Transverse colon (tissue), 4 donors: Measurements from ENCODE around the gene LETM1. TPM values are rescaled to one million over a fixed set of nuclear protein-coding genes. Genes with fewer than 3 reads are reported as not detected.

Source experiments
- DNase-seq: peaks from one replicate; pipeline ENCODE4 v3.0.0-alpha.2; 2019
- H3K27ac ChIP-seq, 4 donors: fragments of 200-600 bp; sonication (generic); 2 replicates each; pipeline ENCODE4 v1.5.1; 2016 to 2018; ENCODE audit warnings: inconsistent platforms in 4 of 4
- H3K27me3 ChIP-seq: fragments of 200-600 bp; sonication (generic); 2 replicates; pipeline ENCODE4 v1.5.1; 2017; ENCODE audit warnings: inconsistent platforms
- H3K36me3 ChIP-seq, 4 donors: fragments of 200-600 bp; sonication (generic); 2 replicates each; pipeline ENCODE4 v1.5.1; 2017 to 2019; ENCODE audit warnings: inconsistent platforms in 4 of 4
- H3K4me1 ChIP-seq, 4 donors: fragments of 200-600 bp; sonication (generic); 2 replicates each; pipeline ENCODE4 v1.5.1; 2017 to 2020; ENCODE audit warnings: inconsistent platforms in 4 of 4
- H3K4me3 ChIP-seq, 4 donors: fragments of 200-600 bp; sonication (generic); 1 replicate in 1 of 4; 2 replicates in 3 of 4; pipeline versions ENCODE4 v1.5.1 to v1.6.1; 2017 to 2019; ENCODE audit warnings: inconsistent platforms in 4 of 4
- H3K9me3 ChIP-seq, 2 donors: fragments of 200-600 bp; sonication (generic); 2 replicates each; pipeline ENCODE4 v1.5.1; 2017 to 2019; ENCODE audit warnings: inconsistent platforms in 2 of 2
- CTCF ChIP-seq, 5 experiments: fragments of 200-600 bp in 3 of 5; fragments of 450-650 bp in 2 of 5; sonication (generic) in 3 of 5; IDR thresholded peaks; 1 replicate in 2 of 5; 2 replicates in 3 of 5; pipeline ENCODE4 v1.5.1; 2016 to 2017; ENCODE audit warnings: antibody characterized with exemption in 5 of 5, inconsistent platforms in 3 of 5, mild to moderate bottlenecking in 2 of 5, moderate library complexity in 1 of 5
- EP300 ChIP-seq: sonication (generic); formaldehyde crosslinking; IDR thresholded peaks from one replicate; pipeline ENCODE4 v1.6.1; 2017; ENCODE audit warnings: antibody characterized with exemption, low read depth
- POLR2A ChIP-seq: fragments of 450-650 bp; IDR thresholded peaks from one replicate; pipeline ENCODE4 v1.6.1; 2016; ENCODE audit warnings: antibody characterized with exemption, mild to moderate bottlenecking, moderate library complexity
- POLR2AphosphoS5 ChIP-seq, 3 donors: sonication (generic); formaldehyde crosslinking; IDR thresholded peaks; one replicate each; pipeline ENCODE4 v1.6.1; 2016; ENCODE audit warnings: antibody characterized with exemption in 3 of 3
- WGBS, 2 donors: methylation state at CpG; one replicate each; pipeline ENCODE4 v1.1.5; 2018; ENCODE audit warnings: low coverage in 1 of 2; 5-methylcytosine and 5-hydroxymethylcytosine counted together
- in situ Hi-C, 4 donors: fragments of 200-750 bp; cut with MboI; loops; one replicate each; pipeline versions ENCODE4 v1.15.0 to v1.15.1; 2017; ENCODE audit warnings: low sequenced_read_pairs in 3 of 4, low pct_ligation_motif_present in 1 of 4, low pct_unique_long_range_greater_than_20kb in 1 of 4
- intact Hi-C: fragments of 100-400 bp; cut with DNase I; formaldehyde crosslinking; loops from one replicate; pipeline ENCODE4 v1.15.1; 2023; ENCODE audit warnings: low total_unique reads
- total RNA-seq, 4 donors: library from RNA; depleted of rRNA; stranded (reverse); fragments of >200 nt; gene quantifications; one replicate each; pipeline ENCODE4 v1.1.0, GENCODE V29; 2016

Gene LETM1
- total RNA-seq, 4 donors from 2014 or later, result 173 to 469 (median 243) TPM

GRCh38 chr4:1813915-1814314 is 42.0 kb downstream of the LETM1 start:
- no peak for TF ChIP-seq CTCF (IDR thresholded peaks at IDR 0.05)
- TF ChIP-seq POLR2AphosphoS5 (IDR thresholded peaks at IDR 0.05), result no peak
- no peak for TF ChIP-seq POLR2A
- no peak for TF ChIP-seq EP300
- peaks cover 0 to 3% (median under 1%) of the 10 kb centered on the region in 4 donors for H3K4me1 ChIP-seq
- in situ Hi-C loops, result loop anchor here in 2 of 4 donors (10.0 to 25.0 kb wide), 3 partner anchors 59 to 373 kb away; no protein-coding TSS in a partner anchor
- intact Hi-C loops, result loop anchor here (5.0 kb wide), 1 partner anchor 67 kb away; no protein-coding TSS in a partner anchor
- H3K27ac ChIP-seq, result no peak overlapping the region
- H3K27me3 ChIP-seq, result no peaks in the 10 kb centered on the region
- DNase-seq, result no peak
- H3K4me3 ChIP-seq, result no peak overlapping the region
- H3K36me3 ChIP-seq, result peaks cover 0 to 39% (median 20%) of the 10 kb centered on the region in 4 donors
- H3K9me3 ChIP-seq, result no peaks in the 10 kb centered on the region
- 62% methylated on average over 9 of the region's 9 CpGs; no CpG with 5 or more reads in 1 of the 2 donors for WGBS, 2 donors

GRCh38 chr4:1813231-1813630 is 42.7 kb downstream of the LETM1 start:
- TF ChIP-seq EP300 (no peak), POLR2A (no peak), POLR2AphosphoS5 (IDR thresholded peaks at IDR 0.05) (no peak), CTCF (IDR thresholded peaks at IDR 0.05) (no peak)
- Histone ChIP-seq H3K9me3 (no peaks in the 10 kb centered on the region), H3K4me3 (no peak overlapping the region), H3K27me3 (no peaks in the 10 kb centered on the region), H3K36me3 (peaks cover 0 to 39% (median 17%) of the 10 kb centered on the region in 4 donors), H3K27ac (no peak overlapping the region), H3K4me1 (peaks cover 0 to 10% (median 5%) of the 10 kb centered on the region in 4 donors)
- no peak for DNase-seq
- intact Hi-C loops, result loop anchor here (5.0 kb wide), 1 partner anchor 66 kb away; no protein-coding TSS in a partner anchor
- in situ Hi-C loops, result loop anchor here in 2 of 4 donors (10.0 to 25.0 kb wide), 3 partner anchors 58 to 374 kb away; no protein-coding TSS in a partner anchor
- 79% methylated on average over 9 of the region's 9 CpGs; no CpG with 5 or more reads in 1 of the 2 donors for WGBS, 2 donors

DNA sequence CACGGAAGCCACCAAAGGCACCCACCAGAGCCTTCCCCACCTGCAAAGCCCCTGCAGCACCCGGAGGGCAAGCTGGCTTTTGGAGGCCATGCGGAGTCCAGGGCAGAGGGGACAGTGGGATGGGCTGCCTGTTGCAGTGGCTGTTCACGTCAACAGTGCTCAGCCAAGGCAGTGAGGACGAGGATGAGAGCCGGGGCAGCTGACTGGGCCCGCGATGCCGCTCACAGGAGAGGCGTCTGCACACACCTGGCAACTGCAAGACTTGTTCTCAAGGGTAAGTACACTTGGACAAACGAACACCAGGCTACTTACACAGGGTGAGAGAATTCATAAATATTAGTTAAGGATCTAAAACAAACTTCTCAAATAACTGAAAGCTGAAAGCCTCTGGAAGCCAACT is 43.2 kb downstream of the LETM1 start:
- intact Hi-C loops, result loop anchor here (5.0 kb wide), 1 partner anchor 65 kb away; no protein-coding TSS in a partner anchor
- no peak for DNase-seq
- Histone ChIP-seq H3K27me3 (no peaks in the 10 kb centered on the region), H3K36me3 (peaks cover 0 to 37% (median 14%) of the 10 kb centered on the region in 4 donors), H3K27ac (no peak overlapping the region), H3K9me3 (no peaks in the 10 kb centered on the region), H3K4me3 (no peak overlapping the region), H3K4me1 (peaks cover 0 to 15% (median 7%) of the 10 kb centered on the region in 4 donors)
- WGBS, 2 donors, result 78 to 88% methylated on average over 10 to 11 of the region's 11 CpGs
- in situ Hi-C loops, result loop anchor here in 2 of 4 donors (10.0 to 25.0 kb wide), 3 partner anchors 58 to 375 kb away; no protein-coding TSS in a partner anchor
- TF ChIP-seq CTCF (IDR thresholded peaks at IDR 0.05), result no peak

DNA sequence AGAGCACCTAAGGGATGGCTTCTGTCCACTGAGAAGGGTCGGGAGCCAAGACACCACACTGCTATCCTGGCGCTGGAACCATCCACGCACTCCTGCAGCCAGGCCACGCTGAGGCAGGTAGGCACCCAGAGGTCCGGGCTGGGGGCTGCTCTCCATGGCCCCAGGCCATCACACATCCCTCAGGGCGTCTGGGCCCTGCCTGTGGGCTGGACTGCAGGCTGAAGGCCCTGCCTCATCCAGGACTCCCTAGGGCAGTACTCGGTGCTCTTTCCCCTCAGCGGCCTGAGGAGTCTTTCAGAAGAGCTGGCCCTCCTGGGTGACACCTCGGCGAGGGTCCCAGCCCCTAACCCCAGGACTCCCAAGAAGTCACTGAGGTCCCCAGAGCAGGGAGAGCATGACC is 45.2 kb downstream of the LETM1 start:
- intact Hi-C loops, result loop anchor here (5.0 kb wide), 1 partner anchor 63 kb away; no protein-coding TSS in a partner anchor
- 79 to 90% methylated on average over 3 to 5 of the region's 10 CpGs for WGBS, 2 donors
- DNase-seq, result no peak

More for the DNA sequence above, 45.2 kb downstream of the LETM1 start:
- no peaks in the 10 kb centered on the region for H3K9me3 ChIP-seq
- in situ Hi-C loops, result loop anchor here in 2 of 4 donors (10.0 to 25.0 kb wide), 3 partner anchors 56 to 377 kb away; no protein-coding TSS in a partner anchor
- no peaks in the 10 kb centered on the region for H3K27me3 ChIP-seq
- no peak for TF ChIP-seq CTCF (IDR thresholded peaks at IDR 0.05)
- TF ChIP-seq POLR2A, result no peak
- no peak for TF ChIP-seq EP300
- TF ChIP-seq POLR2AphosphoS5 (IDR thresholded peaks at IDR 0.05), result no peak
- peaks cover 0 to 15% (median 9%) of the 10 kb centered on the region in 4 donors for H3K4me1 ChIP-seq
- H3K27ac ChIP-seq, result no peak overlapping the region
- no peak overlapping the region for H3K4me3 ChIP-seq
- peaks cover 0 to 20% (median 8%) of the 10 kb centered on the region in 4 donors for H3K36me3 ChIP-seq
